Measurements from ENCODE around the gene MTO1. TPM values are rescaled to one million over a fixed set of nuclear protein-coding genes. Genes with fewer than 3 reads are reported as not detected.

MTO1 gene
- total and polyA plus RNA-seq, 2 experiments from 2014 or later, result 27.7 to 36.7 TPM

Small RNAs within 50 kb of the gene (small RNA-seq; reads per million reads assigned to genes)
- not detected for gene AL603910.2 (ENCODE audit: low replicate concordance)
- gene RN7SL827P (ENCODE audit: low replicate concordance), result not detected
- gene RNU6-975P (ENCODE audit: low replicate concordance), result not detected

Other genes with a start within 250 kb of the MTO1 start
- gene KHDC1L, start 236.2 kb upstream of the MTO1 start, total RNA-seq (2014; rRNA removed; shearing (Covaris generic)), result not detected in 2 replicates
- not detected in 2 replicates for gene KHDC1L, start 236.2 kb upstream of the MTO1 start, polyA plus RNA-seq (2016; fragmentation: Nextera tagmentation; extraction: Ambion mirVana)
- 4.2 and 6.9 TPM in 2 replicates for gene KHDC1, start 198.5 kb upstream of the MTO1 start, total RNA-seq (2014; rRNA removed; shearing (Covaris generic))
- gene KHDC1, start 198.5 kb upstream of the MTO1 start, polyA plus RNA-seq (2016; fragmentation: Nextera tagmentation; extraction: Ambion mirVana), result 5.6 and 7.3 TPM in 2 replicates
- 3.0 and 7.0 TPM in 2 replicates for gene DPPA5, start 107.5 kb upstream of the MTO1 start, total RNA-seq (2014; rRNA removed; shearing (Covaris generic))
- 12.9 and 17.3 TPM in 2 replicates for gene DPPA5, start 107.5 kb upstream of the MTO1 start, polyA plus RNA-seq (2016; fragmentation: Nextera tagmentation; extraction: Ambion mirVana)
- gene KHDC3L, start 99.1 kb upstream of the MTO1 start, total RNA-seq (2014; rRNA removed; shearing (Covaris generic)), result not detected in 2 replicates
- not detected in 2 replicates for gene KHDC3L, start 99.1 kb upstream of the MTO1 start, polyA plus RNA-seq (2016; fragmentation: Nextera tagmentation; extraction: Ambion mirVana)
- not detected in 2 replicates for gene OOEP, start 91.8 kb upstream of the MTO1 start, total RNA-seq (2014; rRNA removed; shearing (Covaris generic))
- gene OOEP, start 91.8 kb upstream of the MTO1 start, polyA plus RNA-seq (2016; fragmentation: Nextera tagmentation; extraction: Ambion mirVana), result 0.73 and 2.1 TPM in 2 replicates
- gene DDX43, start 66.9 kb upstream of the MTO1 start, total RNA-seq (2014; rRNA removed; shearing (Covaris generic)), result 0.35 and 0.49 TPM in 2 replicates
- gene DDX43, start 66.9 kb upstream of the MTO1 start, polyA plus RNA-seq (2016; fragmentation: Nextera tagmentation; extraction: Ambion mirVana), result 0.47 and 0.60 TPM in 2 replicates
- gene CGAS, start 9.4 kb upstream of the MTO1 start, total RNA-seq (2014; rRNA removed; shearing (Covaris generic)), result 12.7 and 14.8 TPM in 2 replicates
- gene CGAS, start 9.4 kb upstream of the MTO1 start, polyA plus RNA-seq (2016; fragmentation: Nextera tagmentation; extraction: Ambion mirVana), result 8.3 and 8.9 TPM in 2 replicates
- 12,342 and 13,362 TPM in 2 replicates for gene EEF1A1, start 59.3 kb downstream of the MTO1 start, total RNA-seq (2014; rRNA removed; shearing (Covaris generic))
- 7,677 and 8,712 TPM in 2 replicates for gene EEF1A1, start 59.3 kb downstream of the MTO1 start, polyA plus RNA-seq (2016; fragmentation: Nextera tagmentation; extraction: Ambion mirVana)
- gene SLC17A5, start 192.3 kb downstream of the MTO1 start, total RNA-seq (2014; rRNA removed; shearing (Covaris generic)), result 14.9 and 17.7 TPM in 2 replicates
- 8.3 and 9.2 TPM in 2 replicates for gene SLC17A5, start 192.3 kb downstream of the MTO1 start, polyA plus RNA-seq (2016; fragmentation: Nextera tagmentation; extraction: Ambion mirVana)
- gene CD109, start 234.5 kb downstream of the MTO1 start, total RNA-seq (2014; rRNA removed; shearing (Covaris generic)), result 5.3 and 6.0 TPM in 2 replicates
- 0.92 and 1.1 TPM in 2 replicates for gene CD109, start 234.5 kb downstream of the MTO1 start, polyA plus RNA-seq (2016; fragmentation: Nextera tagmentation; extraction: Ambion mirVana)